Esophagus squamous epithelium (tissue), 4 donors: ENCODE results near the gene SPNS1.

Source experiments
- CTCF ChIP-seq, 6 experiments: fragments of 450-650 bp in 4 of 6; fragments of 200-600 bp in 2 of 6; sonication (generic) in 2 of 6; IDR thresholded peaks; one replicate each; pipeline ENCODE4 v1.5.1; 2016 to 2019; ENCODE audit warnings: antibody characterized with exemption in 6 of 6, mild to moderate bottlenecking in 4 of 6, moderate library complexity in 4 of 6
- POLR2A ChIP-seq, 4 donors: fragments of 450-650 bp; IDR thresholded peaks; one replicate each; pipeline ENCODE4 v1.6.1; 2017; ENCODE audit warnings: antibody characterized with exemption in 4 of 4, mild to moderate bottlenecking in 4 of 4, moderate library complexity in 3 of 4

DNA sequence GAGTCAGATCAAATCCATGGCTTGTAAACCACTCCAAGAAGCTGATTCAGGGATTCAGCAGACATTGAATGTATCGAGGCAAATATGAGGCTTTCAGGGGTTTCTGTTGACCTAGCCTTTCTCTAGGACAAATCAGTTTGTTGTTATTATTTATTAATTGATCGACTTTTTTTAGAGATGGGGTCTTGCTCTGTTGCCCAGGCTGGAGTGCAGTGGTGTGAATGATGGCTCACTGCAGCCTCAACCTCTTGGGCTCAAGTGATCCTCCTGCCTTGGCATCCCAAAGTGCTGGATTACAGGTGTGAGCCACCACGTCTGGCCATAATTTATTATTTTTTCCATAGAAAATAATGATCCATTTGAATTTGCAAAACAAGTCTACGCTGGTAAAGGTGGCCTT lies 37.3 kb downstream of the SPNS1 start:
- TF ChIP-seq POLR2A (IDR thresholded peaks at IDR 0.05): no peak
- no peak for TF ChIP-seq CTCF (IDR thresholded peaks at IDR 0.05)
